Umbilical cord (tissue), 2 donors: Measurements from ENCODE around the gene ALG12. TPM values are rescaled to one million over a fixed set of nuclear protein-coding genes. Genes with fewer than 3 reads are reported as not detected.
"Not testable (repeated sequence)": the region's sequence is repeated elsewhere in the genome, so short reads cannot be mapped to it uniquely, and the experiment has no call there.

Experiments
- DNase-seq: peaks from one replicate; pipeline ENCODE4 v3.0.0-alpha.2; 2015; ENCODE audit warnings: low spot score
- total RNA-seq: library from RNA; depleted of rRNA; stranded (reverse); fragments of >200 nt; gene quantifications from one replicate; pipeline ENCODE4 v1.2.3, GENCODE V29; 2014; ENCODE audit warnings: low replicate concordance; ENCODE audit not compliant: insufficient read depth

Gene ALG12
- total RNA-seq, 1 donor from 2014 or later: 13.7 TPM

DNA sequence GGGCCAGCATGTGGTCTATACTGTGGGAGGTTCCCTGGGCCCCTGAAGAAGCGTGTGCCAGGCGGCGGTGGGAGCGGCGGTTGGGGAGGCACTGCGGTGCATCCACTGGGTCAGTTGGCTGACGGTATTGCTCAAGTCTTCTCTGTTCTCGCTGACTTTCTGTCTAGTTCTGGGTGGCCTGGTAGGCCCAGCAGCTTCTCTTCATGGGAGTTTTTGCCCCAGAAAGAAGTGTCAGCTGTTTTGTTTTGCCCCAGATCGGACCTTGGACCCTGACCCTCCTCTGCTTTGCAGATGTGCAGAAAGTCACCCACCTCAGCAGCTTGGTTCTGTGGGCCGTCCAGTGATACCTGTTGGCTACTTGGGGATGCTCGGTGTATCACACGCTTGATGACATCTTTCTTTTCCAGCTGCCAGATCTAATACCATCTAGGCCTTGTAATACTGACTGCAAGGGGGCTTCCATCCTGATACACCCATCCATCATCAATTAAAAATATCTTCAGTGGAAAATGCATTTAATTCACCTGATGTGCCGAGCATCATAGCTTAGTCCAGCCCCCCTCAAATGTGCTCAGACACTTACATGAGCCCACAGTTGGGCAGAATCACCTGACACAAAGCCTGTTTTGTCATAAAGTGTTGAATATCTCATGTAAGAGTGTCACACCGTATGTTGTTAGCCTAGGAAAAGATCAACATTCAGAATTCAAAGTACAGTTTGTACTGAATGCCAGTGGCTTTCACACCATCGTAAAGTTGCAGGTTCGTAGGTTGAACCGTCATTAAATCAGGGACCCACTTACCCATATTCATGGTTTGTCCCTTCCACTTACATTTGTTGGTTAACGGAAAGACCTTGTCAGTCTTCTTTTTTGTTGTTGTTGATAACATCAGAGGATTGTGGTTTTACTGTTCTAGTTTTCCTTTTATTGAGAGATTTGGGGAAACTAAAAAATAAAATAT lies 50.7 kb downstream of the ALG12 start:
- no peak for DNase-seq

GRCh38 chr22:49866646-49867045 lies 51.6 kb downstream of the ALG12 start:
- DNase-seq: no peak

GRCh38 chr22:49866134-49866533 lies 52.1 kb downstream of the ALG12 start:
- DNase-seq: no peak

DNA sequence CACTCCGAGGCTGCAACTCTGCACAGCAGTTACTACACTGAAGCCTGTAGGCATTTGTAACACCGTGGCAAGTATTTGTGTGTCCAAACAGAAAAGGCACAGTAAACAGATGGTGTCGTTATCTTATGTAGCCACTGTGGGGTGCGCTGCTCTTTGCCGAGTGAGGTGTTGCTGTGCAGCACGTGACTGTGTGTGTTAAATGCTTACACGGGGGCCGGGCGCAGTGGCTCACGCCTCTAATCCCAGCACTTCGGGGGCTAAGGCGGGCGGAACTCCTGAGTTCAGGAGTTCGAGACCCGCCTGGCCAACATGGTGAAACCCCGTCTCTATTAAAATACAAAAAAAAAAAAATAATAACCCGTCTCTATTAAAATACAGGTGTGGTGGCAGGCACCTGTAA lies 53.1 kb downstream of the ALG12 start:
- no peak for DNase-seq

GRCh38 chr22:49863931-49864330 lies 54.3 kb downstream of the ALG12 start:
- no peak for DNase-seq

- DNase-seq: no peak
Measured at GRCh38 chr22:49862496-49862776, 55.8 kb downstream of the ALG12 start.

DNA sequence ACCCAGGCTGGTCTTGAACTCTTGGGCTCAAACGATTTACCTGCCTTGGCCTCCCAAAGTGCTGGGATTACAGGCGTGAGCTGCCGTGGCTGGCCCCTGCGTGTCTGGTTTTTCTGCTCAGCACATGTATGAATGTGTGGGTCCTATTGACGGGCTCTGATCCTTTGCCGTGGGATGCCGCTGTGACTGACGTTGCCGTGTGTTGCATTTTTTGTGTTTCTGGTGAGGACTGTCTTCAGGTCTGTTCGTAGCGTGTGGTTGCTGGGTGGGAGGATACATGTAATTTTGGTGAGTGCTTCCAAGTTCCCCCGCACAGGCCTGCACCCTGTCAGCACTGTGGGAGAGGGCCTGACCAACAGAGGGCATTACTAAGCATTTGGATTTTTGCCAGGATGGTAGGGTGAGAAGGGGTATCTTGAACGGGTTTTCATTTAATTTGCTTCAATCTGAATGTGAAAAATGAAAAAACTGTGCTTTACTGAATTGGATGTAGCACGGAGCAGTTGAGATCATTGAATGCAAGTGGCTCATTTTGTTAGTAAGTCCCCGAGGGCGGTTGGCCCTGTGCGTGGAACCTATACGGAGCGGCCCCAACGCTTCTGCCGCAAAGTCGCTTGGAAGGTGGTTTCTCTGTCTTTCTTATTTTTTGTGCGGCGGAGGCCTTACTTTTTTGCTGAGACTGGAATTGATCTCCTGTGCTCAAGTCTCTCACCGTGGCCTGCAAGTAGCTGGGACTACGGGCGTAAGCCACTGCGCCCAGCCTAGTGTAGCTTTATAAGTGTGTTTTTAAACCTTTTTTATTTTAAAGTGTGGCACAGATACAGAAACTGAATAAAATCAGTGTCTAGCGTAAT lies 56.4 kb downstream of the ALG12 start:
- no peak for DNase-seq

GRCh38 chr22:49858827-49859226 lies 59.4 kb downstream of the ALG12 start:
- no peak for DNase-seq

- DNase-seq: no peak
Measured at GRCh38 chr22:49856766-49857618, 61.2 kb downstream of the ALG12 start.

- DNase-seq: no peak
Measured at GRCh38 chr22:49856343-49856742, 61.9 kb downstream of the ALG12 start.

- DNase-seq: no peak
Measured at GRCh38 chr22:49855251-49855911, 62.9 kb downstream of the ALG12 start.

DNA sequence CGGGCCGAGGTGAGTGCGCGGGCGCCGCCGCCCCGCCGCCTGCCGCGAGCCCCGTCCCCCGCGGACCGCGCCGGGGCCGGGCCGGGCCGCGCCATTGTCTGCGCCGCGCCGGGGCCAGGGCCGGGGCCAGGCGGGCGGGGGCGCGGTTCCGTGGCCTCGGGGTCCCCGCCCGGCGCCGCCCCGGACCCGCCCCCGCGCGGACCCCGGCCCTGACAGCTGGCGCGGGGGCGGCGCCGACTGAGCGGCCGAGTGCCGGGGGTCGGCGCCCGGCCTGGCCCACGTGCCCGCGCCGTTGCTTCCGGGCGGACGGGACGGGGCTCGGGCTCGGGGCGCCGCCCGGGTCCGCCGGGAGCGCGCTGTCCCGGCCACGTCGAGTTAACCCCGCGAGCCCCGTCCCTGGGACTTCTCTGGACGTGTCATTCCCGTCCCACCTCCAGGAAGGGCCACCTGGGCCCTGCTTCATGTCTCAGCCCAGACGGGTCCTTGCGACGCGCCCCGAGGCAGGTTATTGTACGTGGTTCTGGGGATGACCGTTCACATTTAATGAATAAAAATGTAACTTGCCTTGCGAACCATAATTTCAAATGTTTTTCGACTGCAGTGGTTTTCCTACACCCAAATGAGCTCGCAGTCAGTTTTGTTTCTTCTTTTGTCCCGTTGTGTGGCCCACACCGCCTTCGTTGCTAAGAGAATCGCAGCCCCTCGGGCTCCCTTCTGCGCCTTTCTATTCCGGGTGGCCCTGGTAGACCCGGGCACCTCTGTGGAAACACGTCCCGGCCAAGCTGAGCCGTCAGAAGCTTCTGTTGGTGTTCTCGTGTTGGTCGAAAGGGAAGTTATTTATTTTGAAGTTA lies 64.0 kb downstream of the ALG12 start:
- DNase-seq: peak; percentile 36

GRCh38 chr22:49852898-49853894 lies 65.0 kb downstream of the ALG12 start, which contains the start of gene ZBED4:
ZBED4 (plus strand) TSS chr22:49853844; CDS start chr22:49883663, 29,819 bp downstream.
- peak; percentile 98 for DNase-seq

DNA sequence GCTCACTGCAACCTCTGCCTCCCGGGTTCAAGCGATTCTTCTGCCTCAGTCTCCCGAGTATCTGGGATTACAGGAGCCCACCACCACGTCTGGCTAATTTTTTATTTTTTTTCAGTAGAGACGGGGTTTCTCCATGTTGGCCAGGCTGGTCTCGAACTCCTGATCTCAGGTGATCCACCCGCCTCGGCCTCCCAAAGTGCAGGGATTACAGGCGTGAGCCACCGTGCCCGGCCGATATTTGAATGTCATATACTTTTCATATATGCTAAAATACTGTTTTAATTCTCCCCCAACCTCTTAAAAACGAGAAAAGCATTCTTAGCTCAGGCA lies 65.7 kb downstream of the ALG12 start:
- not testable (repeated sequence) for DNase-seq

GRCh38 chr22:49850959-49851802 lies 67.1 kb downstream of the ALG12 start:
- DNase-seq: no peak
